ENCODE results near the gene CPLANE2.

DNA sequence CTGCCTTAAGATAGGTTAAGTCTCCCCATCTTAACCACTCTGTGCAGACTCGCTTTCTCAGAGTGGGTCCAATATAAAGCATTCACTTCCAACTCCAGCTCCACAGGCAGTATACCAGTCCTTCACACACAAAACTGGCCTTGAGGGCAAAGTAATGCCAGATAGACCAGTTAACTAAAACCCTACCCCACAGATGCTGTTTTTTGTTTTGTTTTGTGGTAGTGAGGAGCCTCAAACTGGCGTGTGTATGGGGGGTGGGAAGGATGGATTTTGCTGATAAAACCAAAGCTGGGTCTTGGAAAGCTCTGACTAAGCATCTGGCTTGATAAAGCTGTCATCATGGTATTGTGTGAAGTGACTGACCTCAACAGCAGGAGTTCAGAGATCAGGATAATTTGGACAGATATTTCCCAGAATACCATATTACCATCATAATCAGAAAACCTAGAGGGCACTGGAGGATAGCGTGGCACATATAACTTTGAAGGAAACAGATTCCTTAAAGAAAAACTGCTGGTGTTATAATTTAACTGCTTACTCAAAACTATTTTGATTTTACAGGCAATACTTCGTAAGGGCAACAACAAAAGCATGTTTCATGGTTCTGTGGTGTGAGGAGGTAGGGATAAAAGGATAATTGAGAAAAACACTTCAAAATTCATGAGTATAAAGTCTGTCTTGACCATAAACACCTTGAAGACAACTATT is 29.6 kb upstream of the CPLANE2 start:
- TF ChIP-seq, protein P1, sequence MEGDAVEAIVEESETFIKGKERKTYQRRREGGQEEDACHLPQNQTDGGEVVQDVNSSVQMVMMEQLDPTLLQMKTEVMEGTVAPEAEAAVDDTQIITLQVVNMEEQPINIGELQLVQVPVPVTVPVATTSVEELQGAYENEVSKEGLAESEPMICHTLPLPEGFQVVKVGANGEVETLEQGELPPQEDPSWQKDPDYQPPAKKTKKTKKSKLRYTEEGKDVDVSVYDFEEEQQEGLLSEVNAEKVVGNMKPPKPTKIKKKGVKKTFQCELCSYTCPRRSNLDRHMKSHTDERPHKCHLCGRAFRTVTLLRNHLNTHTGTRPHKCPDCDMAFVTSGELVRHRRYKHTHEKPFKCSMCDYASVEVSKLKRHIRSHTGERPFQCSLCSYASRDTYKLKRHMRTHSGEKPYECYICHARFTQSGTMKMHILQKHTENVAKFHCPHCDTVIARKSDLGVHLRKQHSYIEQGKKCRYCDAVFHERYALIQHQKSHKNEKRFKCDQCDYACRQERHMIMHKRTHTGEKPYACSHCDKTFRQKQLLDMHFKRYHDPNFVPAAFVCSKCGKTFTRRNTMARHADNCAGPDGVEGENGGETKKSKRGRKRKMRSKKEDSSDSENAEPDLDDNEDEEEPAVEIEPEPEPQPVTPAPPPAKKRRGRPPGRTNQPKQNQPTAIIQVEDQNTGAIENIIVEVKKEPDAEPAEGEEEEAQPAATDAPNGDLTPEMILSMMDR (conservative IDR thresholded peaks at IDR 0.05; ENCODE audit: low read depth, low read length), result no peak
- TF ChIP-seq EZH2 (IDR thresholded peaks at IDR 0.05; ENCODE audit: borderline replicate concordance, low read depth, low read length, poor library complexity, severe bottlenecking), result no peak

Data from A673 (cell line).